GM18498 (cell line): ENCODE results near the gene LDHAL6A.
"Not testable (repeated sequence)": the region's sequence is repeated elsewhere in the genome, so short reads cannot be mapped to it uniquely, and the experiment has no call there.

ENCODE experiments used
- ATAC-seq: cut with Tn5 transposase; IDR thresholded peaks from one replicate; pipeline ENCODE4 v1.9.1; 2021; ENCODE audit warnings: mild to moderate bottlenecking, moderate library complexity; ENCODE audit not compliant: unreplicated experiment

LDHAL6A gene

GRCh38 chr11:18455686-18456372, at the start of gene LDHAL6A:
LDHAL6A (plus strand) TSS chr11:18455856; CDS start chr11:18456681, 825 bp downstream.
- ATAC-seq, result no peak

GRCh38 chr11:18407400-18407799, 48.3 kb upstream of the LDHAL6A start:
- not testable (repeated sequence) for ATAC-seq

GRCh38 chr11:18408558-18409291, 46.9 kb upstream of the LDHAL6A start:
- ATAC-seq, result no peak

- ATAC-seq, result no peak
Observed at GRCh38 chr11:18416459-18416858, 39.2 kb upstream of the LDHAL6A start.

- ATAC-seq, result no peak
Observed at GRCh38 chr11:18419040-18419439, 36.6 kb upstream of the LDHAL6A start.

GRCh38 chr11:18420067-18420466, 35.6 kb upstream of the LDHAL6A start:
- ATAC-seq, result no peak

GRCh38 chr11:18427240-18427639, 28.4 kb upstream of the LDHAL6A start:
- ATAC-seq, result no peak

GRCh38 chr11:18429332-18429731, 26.3 kb upstream of the LDHAL6A start:
- no peak for ATAC-seq

- ATAC-seq, result no peak
Observed at GRCh38 chr11:18438691-18439090, 17.0 kb upstream of the LDHAL6A start.

GRCh38 chr11:18449251-18449650, 6.4 kb upstream of the LDHAL6A start:
- ATAC-seq, result no peak

GRCh38 chr11:18452927-18453326, 2.7 kb upstream of the LDHAL6A start:
- ATAC-seq, result no peak

- no peak for ATAC-seq
Observed at GRCh38 chr11:18457450-18457849, 1.8 kb downstream of the LDHAL6A start.

GRCh38 chr11:18459634-18460033, 4.0 kb downstream of the LDHAL6A start:
- no peak for ATAC-seq

- ATAC-seq, result no peak
Observed at GRCh38 chr11:18461909-18462308, 6.3 kb downstream of the LDHAL6A start.

GRCh38 chr11:18463439-18463838, 7.8 kb downstream of the LDHAL6A start:
- ATAC-seq, result no peak

GRCh38 chr11:18466402-18466801, 10.7 kb downstream of the LDHAL6A start:
- no peak for ATAC-seq

- ATAC-seq, result no peak
Observed at GRCh38 chr11:18468059-18468458, 12.4 kb downstream of the LDHAL6A start.

GRCh38 chr11:18468961-18469360, 13.3 kb downstream of the LDHAL6A start:
- no peak for ATAC-seq

- no peak for ATAC-seq
Observed at GRCh38 chr11:18471995-18472394, 16.3 kb downstream of the LDHAL6A start.

- ATAC-seq, result no peak
Observed at GRCh38 chr11:18472587-18472986, 16.9 kb downstream of the LDHAL6A start.

- ATAC-seq, result no peak
Observed at GRCh38 chr11:18479063-18479462, 23.4 kb downstream of the LDHAL6A start.

- ATAC-seq, result no peak
Observed at GRCh38 chr11:18485913-18486528, 30.4 kb downstream of the LDHAL6A start.
